Liver (tissue), 9 donors: ENCODE results near the gene ME1. TPM values are rescaled to one million over a fixed set of nuclear protein-coding genes. Genes with fewer than 3 reads are reported as not detected.

Source experiments
- DNase-seq: peaks from one replicate; pipeline ENCODE4 v3.0.0-alpha.2; 2017; ENCODE audit warnings: low spot score
- H3K27ac ChIP-seq, 2 donors: one replicate each; pipeline ENCODE4 v1.7.0; 2013; ENCODE audit warnings: inconsistent platforms in 2 of 2, low read length in 2 of 2, control low read depth in 1 of 2, low read depth in 1 of 2, mild to moderate bottlenecking in 1 of 2
- H3K27me3 ChIP-seq, 4 donors: one replicate each; pipeline versions ENCODE4 v1.6.1 to v1.7.0; 2013; ENCODE audit warnings: low read length in 3 of 4, inconsistent platforms in 1 of 4, mild to moderate bottlenecking in 1 of 4, moderate library complexity in 1 of 4; ENCODE audit not compliant: control insufficient read depth in 4 of 4, insufficient read depth in 4 of 4
- H3K36me3 ChIP-seq, 4 donors: one replicate each; pipeline versions ENCODE4 v1.6.1 to v1.7.0; 2013; ENCODE audit warnings: low read length in 3 of 4, mild to moderate bottlenecking in 3 of 4, low read depth in 1 of 4, moderate library complexity in 1 of 4; ENCODE audit not compliant: control insufficient read depth in 4 of 4, insufficient read depth in 3 of 4
- H3K4me1 ChIP-seq, 4 donors: one replicate each; pipeline versions ENCODE4 v1.6.1 to v1.7.0; 2013; ENCODE audit warnings: low read length in 3 of 4, mild to moderate bottlenecking in 3 of 4, moderate library complexity in 1 of 4; ENCODE audit not compliant: control insufficient read depth in 4 of 4, insufficient read depth in 4 of 4
- H3K4me3 ChIP-seq, 3 donors: one replicate each; pipeline versions ENCODE4 v1.6.1 to v1.7.0; 2013; ENCODE audit warnings: low read length in 3 of 3, control low read depth in 1 of 3, low read depth in 1 of 3, mild to moderate bottlenecking in 1 of 3
- H3K9ac ChIP-seq, 2 donors: one replicate each; pipeline ENCODE4 v1.7.0; 2013; ENCODE audit warnings: low read length in 2 of 2, mild to moderate bottlenecking in 2 of 2, moderate library complexity in 2 of 2, control low read depth in 1 of 2, low read depth in 1 of 2
- H3K9me3 ChIP-seq, 4 donors: one replicate each; pipeline versions ENCODE4 v1.6.1 to v1.7.0; 2013; ENCODE audit warnings: low read length in 3 of 4; ENCODE audit not compliant: control insufficient read depth in 4 of 4
- EGR1 ChIP-seq, 2 donors: IDR thresholded peaks; 2 replicates each; pipeline ENCODE4 v1.6.1; 2016 to 2018; ENCODE audit warnings: antibody characterized with exemption in 2 of 2, low read depth in 2 of 2
- FOXA1 ChIP-seq: IDR thresholded peaks from 2 replicates; pipeline ENCODE4 v1.6.1; 2016; ENCODE audit warnings: antibody characterized with exemption
- FOXA2 ChIP-seq: IDR thresholded peaks from 2 replicates; pipeline ENCODE4 v1.6.1; 2016; ENCODE audit warnings: antibody characterized with exemption
- GABPA ChIP-seq, 2 donors: IDR thresholded peaks in 1 of 2; conservative IDR thresholded peaks in 1 of 2; 2 replicates each; pipeline ENCODE4 v1.6.1; 2016; ENCODE audit warnings: antibody characterized with exemption in 2 of 2, mild to moderate bottlenecking in 1 of 2, moderate library complexity in 1 of 2
- HNF4G ChIP-seq: IDR thresholded peaks from 2 replicates; pipeline ENCODE4 v1.6.1; 2016; ENCODE audit warnings: antibody characterized with exemption
- JUND ChIP-seq, 2 donors: IDR thresholded peaks; 2 replicates each; pipeline ENCODE4 v1.6.1; 2016; ENCODE audit warnings: antibody characterized with exemption in 2 of 2
- NR2F2 ChIP-seq: IDR thresholded peaks from 2 replicates; pipeline ENCODE4 v1.6.1; 2016; ENCODE audit warnings: antibody characterized with exemption
- SP1 ChIP-seq: IDR thresholded peaks from 2 replicates; pipeline ENCODE4 v1.6.1; 2018; ENCODE audit warnings: antibody characterized with exemption, mild to moderate bottlenecking
- TAF1 ChIP-seq: conservative IDR thresholded peaks from 2 replicates; pipeline ENCODE4 v1.6.1; 2016; ENCODE audit warnings: antibody characterized with exemption, mild to moderate bottlenecking
- YY1 ChIP-seq: IDR thresholded peaks from 2 replicates; pipeline ENCODE4 v1.6.1; 2016; ENCODE audit warnings: antibody characterized with exemption, mild to moderate bottlenecking
- WGBS: extraction: QIAGEN DNeasy Blood & Tissue Kit; methylation state at CpG from one replicate; pipeline ENCODE4 v1.1.7; 2013; 5-methylcytosine and 5-hydroxymethylcytosine counted together
- polyA plus RNA-seq, 2 donors: library from polyadenylated mRNA; stranded (reverse) in 1 of 2; unstranded in 1 of 2; fragments of 200-250 nt in 1 of 2; fragments of >200 nt in 1 of 2; fragmentation: Nextera tagmentation in 1 of 2; extraction: Ambion mirVana in 1 of 2; gene quantifications; one replicate each; pipeline versions ENCODE4 v1.2.1 to v1.2.3, GENCODE V29; 2013 to 2015
- total RNA-seq, 2 donors: library from RNA; depleted of rRNA; stranded (reverse); fragments of >200 nt; gene quantifications; one replicate each; pipeline ENCODE4 v1.2.3, GENCODE V29; 2014
- TF ChIP-seq, protein P1 (sequence below): IDR thresholded peaks from 2 replicates; pipeline ENCODE4 v1.6.1; 2016; ENCODE audit warnings: antibody characterized with exemption
- TF ChIP-seq, protein P2 (sequence below): IDR thresholded peaks from 2 replicates; pipeline ENCODE4 v1.6.1; 2016; ENCODE audit warnings: antibody characterized with exemption, mild to moderate bottlenecking
- TF ChIP-seq, protein P3 (sequence below): fragments of 150-350 bp; IDR thresholded peaks from 2 replicates; pipeline ENCODE4 v1.5.1; 2017; ENCODE audit warnings: improper control_type of control experiment, low read depth, low read length; ENCODE audit not compliant: missing input control
- donor health status: healthy.
- donor health status: healthy.
- donor health status: healthy.
- donor health status: healthy.
- donor health status: healthy.

The ME1 gene
- total and polyA plus RNA-seq, 4 donors, result 4.3 to 7.8 (median 5.5) TPM

GRCh38 chr6:83311231-83311630, 119.6 kb downstream of the ME1 start:
- Histone ChIP-seq H3K9me3 (no peaks in the 10 kb centered on the region), H3K9ac (no peak overlapping the region), H3K27me3 (no peaks in the 10 kb centered on the region), H3K27ac (no peak overlapping the region), H3K4me1 (no peaks in the 10 kb centered on the region), H3K36me3 (no peaks in the 10 kb centered on the region), H3K4me3 (no peak overlapping the region)
- no peak for DNase-seq
- TF ChIP-seq, protein P1, sequence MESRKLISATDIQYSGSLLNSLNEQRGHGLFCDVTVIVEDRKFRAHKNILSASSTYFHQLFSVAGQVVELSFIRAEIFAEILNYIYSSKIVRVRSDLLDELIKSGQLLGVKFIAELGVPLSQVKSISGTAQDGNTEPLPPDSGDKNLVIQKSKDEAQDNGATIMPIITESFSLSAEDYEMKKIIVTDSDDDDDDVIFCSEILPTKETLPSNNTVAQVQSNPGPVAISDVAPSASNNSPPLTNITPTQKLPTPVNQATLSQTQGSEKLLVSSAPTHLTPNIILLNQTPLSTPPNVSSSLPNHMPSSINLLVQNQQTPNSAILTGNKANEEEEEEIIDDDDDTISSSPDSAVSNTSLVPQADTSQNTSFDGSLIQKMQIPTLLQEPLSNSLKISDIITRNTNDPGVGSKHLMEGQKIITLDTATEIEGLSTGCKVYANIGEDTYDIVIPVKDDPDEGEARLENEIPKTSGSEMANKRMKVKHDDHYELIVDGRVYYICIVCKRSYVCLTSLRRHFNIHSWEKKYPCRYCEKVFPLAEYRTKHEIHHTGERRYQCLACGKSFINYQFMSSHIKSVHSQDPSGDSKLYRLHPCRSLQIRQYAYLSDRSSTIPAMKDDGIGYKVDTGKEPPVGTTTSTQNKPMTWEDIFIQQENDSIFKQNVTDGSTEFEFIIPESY, result no peak
- TF ChIP-seq JUND (IDR thresholded peaks at IDR 0.05) (no peak), HNF4G (no peak), NR2F2 (no peak)
- TF ChIP-seq, protein P2, sequence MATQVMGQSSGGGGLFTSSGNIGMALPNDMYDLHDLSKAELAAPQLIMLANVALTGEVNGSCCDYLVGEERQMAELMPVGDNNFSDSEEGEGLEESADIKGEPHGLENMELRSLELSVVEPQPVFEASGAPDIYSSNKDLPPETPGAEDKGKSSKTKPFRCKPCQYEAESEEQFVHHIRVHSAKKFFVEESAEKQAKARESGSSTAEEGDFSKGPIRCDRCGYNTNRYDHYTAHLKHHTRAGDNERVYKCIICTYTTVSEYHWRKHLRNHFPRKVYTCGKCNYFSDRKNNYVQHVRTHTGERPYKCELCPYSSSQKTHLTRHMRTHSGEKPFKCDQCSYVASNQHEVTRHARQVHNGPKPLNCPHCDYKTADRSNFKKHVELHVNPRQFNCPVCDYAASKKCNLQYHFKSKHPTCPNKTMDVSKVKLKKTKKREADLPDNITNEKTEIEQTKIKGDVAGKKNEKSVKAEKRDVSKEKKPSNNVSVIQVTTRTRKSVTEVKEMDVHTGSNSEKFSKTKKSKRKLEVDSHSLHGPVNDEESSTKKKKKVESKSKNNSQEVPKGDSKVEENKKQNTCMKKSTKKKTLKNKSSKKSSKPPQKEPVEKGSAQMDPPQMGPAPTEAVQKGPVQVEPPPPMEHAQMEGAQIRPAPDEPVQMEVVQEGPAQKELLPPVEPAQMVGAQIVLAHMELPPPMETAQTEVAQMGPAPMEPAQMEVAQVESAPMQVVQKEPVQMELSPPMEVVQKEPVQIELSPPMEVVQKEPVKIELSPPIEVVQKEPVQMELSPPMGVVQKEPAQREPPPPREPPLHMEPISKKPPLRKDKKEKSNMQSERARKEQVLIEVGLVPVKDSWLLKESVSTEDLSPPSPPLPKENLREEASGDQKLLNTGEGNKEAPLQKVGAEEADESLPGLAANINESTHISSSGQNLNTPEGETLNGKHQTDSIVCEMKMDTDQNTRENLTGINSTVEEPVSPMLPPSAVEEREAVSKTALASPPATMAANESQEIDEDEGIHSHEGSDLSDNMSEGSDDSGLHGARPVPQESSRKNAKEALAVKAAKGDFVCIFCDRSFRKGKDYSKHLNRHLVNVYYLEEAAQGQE, result no peak
- 95% methylated on average over 1 of the region's 1 CpG for WGBS

DNA sequence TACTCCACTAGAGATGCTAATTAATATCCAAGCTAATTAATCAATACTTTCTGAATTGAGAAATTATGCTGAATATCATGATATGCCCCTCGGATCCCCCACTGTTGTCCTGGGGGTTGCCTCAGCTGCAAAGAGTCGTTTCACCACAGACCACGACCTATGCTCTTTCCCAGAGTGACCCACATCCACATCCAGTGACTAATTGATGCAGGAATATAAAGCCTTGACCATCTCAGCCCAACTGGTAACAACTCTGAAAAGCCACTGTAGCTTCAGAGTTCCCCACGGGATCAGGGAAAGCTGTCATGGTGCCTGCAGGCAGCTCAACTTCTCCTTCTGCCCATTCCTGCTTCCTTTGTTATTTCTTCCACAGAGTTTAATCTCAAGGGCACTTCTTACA, 120.8 kb downstream of the ME1 start:
- WGBS, result 88% methylated on average over 4 of the region's 4 CpGs
- no peak for DNase-seq
- no peaks in the 10 kb centered on the region for H3K36me3 ChIP-seq
- no peaks in the 10 kb centered on the region for H3K4me1 ChIP-seq
- no peak overlapping the region for H3K27ac ChIP-seq
- no peak overlapping the region for H3K9ac ChIP-seq
- no peak for TF ChIP-seq EGR1 (IDR thresholded peaks at IDR 0.05; ENCODE audit: low read depth in 2 of 2)
- TF ChIP-seq SP1, result no peak
- TF ChIP-seq FOXA2, result no peak
- TF ChIP-seq YY1, result no peak
- no peak for TF ChIP-seq GABPA (IDR thresholded peaks at IDR 0.05 in 1 of 2, conservative IDR thresholded peaks at IDR 0.05 in 1 of 2)
- no peak for TF ChIP-seq FOXA1
- TF ChIP-seq TAF1, result no peak
- TF ChIP-seq, protein P3, sequence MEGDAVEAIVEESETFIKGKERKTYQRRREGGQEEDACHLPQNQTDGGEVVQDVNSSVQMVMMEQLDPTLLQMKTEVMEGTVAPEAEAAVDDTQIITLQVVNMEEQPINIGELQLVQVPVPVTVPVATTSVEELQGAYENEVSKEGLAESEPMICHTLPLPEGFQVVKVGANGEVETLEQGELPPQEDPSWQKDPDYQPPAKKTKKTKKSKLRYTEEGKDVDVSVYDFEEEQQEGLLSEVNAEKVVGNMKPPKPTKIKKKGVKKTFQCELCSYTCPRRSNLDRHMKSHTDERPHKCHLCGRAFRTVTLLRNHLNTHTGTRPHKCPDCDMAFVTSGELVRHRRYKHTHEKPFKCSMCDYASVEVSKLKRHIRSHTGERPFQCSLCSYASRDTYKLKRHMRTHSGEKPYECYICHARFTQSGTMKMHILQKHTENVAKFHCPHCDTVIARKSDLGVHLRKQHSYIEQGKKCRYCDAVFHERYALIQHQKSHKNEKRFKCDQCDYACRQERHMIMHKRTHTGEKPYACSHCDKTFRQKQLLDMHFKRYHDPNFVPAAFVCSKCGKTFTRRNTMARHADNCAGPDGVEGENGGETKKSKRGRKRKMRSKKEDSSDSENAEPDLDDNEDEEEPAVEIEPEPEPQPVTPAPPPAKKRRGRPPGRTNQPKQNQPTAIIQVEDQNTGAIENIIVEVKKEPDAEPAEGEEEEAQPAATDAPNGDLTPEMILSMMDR, result no peak
- TF ChIP-seq, protein P2, result no peak
- no peak for TF ChIP-seq HNF4G
- no peak overlapping the region for H3K4me3 ChIP-seq
- H3K9me3 ChIP-seq, result no peaks in the 10 kb centered on the region
- H3K27me3 ChIP-seq, result no peaks in the 10 kb centered on the region
